ENCODE data around the gene NHS.

DNA sequence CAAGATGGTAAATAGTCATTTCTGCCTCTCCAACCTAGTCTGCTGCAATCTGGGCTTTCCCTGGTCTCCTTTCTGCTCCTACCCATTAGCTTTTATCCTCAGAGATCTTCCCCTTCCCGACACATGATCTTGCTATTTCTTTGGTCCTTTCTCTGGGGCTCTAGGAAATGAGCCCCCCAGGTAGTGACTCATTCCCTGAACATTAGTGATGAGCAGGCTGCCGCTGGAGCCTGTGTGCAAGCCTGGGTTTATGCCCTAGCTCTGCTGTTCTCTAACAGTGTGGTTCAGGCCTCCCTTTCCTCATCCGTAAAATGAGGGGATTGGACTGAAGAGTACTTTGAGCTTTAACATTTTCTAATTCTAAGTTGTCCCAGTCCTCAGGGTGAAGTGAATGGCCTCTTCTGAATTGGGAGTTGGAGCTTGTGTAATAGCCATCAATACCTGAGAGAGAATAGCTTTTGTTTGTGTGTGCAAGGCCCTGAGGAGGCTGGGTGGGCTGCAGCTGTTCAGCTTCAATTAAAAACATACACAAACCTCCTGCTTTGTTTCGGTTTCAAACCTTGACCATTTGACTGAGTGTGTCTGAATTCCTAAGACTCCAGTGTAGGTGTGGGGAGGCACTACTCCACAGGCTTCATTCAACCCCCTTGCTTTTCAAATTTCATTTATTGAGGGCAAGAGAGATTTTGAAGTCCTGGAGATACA, 246.7 kb downstream of the NHS start:
- TF ChIP-seq, protein P1, sequence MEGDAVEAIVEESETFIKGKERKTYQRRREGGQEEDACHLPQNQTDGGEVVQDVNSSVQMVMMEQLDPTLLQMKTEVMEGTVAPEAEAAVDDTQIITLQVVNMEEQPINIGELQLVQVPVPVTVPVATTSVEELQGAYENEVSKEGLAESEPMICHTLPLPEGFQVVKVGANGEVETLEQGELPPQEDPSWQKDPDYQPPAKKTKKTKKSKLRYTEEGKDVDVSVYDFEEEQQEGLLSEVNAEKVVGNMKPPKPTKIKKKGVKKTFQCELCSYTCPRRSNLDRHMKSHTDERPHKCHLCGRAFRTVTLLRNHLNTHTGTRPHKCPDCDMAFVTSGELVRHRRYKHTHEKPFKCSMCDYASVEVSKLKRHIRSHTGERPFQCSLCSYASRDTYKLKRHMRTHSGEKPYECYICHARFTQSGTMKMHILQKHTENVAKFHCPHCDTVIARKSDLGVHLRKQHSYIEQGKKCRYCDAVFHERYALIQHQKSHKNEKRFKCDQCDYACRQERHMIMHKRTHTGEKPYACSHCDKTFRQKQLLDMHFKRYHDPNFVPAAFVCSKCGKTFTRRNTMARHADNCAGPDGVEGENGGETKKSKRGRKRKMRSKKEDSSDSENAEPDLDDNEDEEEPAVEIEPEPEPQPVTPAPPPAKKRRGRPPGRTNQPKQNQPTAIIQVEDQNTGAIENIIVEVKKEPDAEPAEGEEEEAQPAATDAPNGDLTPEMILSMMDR (IDR thresholded peaks at IDR 0.05): no peak
- no peak for TF ChIP-seq POLR2A (IDR thresholded peaks at IDR 0.05)

Measured in body of pancreas (tissue), 4 donors.